Measurements from ENCODE around the gene ZNF692.
"Not testable (repeated sequence)": the region's sequence is repeated elsewhere in the genome, so short reads cannot be mapped to it uniquely, and the experiment has no call there.

Gene ZNF692

GRCh38 chr1:248858891-248859889, at the start of gene ZNF692:
TSS of gene ZNF692 (minus strand) at chr1:248859085. CDS start at chr1:248858309, 776 bp downstream.
- peak; percentile 98 for DNase-seq

- DNase-seq = no peak
These were observed 48.1 kb upstream of the ZNF692 start for GRCh38 chr1:248906753-248907661.

GRCh38 chr1:248906009-248906752, 47.3 kb upstream of the ZNF692 start, which contains the start of gene PGBD2:
TSS of gene PGBD2 (plus strand) at chr1:248906235. CDS start at chr1:248913863, 7,628 bp downstream.
- DNase-seq = peak; percentile 97

GRCh38 chr1:248905662-248906008, 46.8 kb upstream of the ZNF692 start:
- no peak for DNase-seq

- no peak for DNase-seq
These were observed 45.7 kb upstream of the ZNF692 start for GRCh38 chr1:248904437-248905216.

- DNase-seq = no peak
These were observed 42.7 kb upstream of the ZNF692 start for GRCh38 chr1:248901578-248901977.

- no peak for DNase-seq
These were observed 41.8 kb upstream of the ZNF692 start for GRCh38 chr1:248900637-248901036.

GRCh38 chr1:248897412-248898337, 38.8 kb upstream of the ZNF692 start:
- DNase-seq = no peak

- DNase-seq = no peak
These were observed 36.0 kb upstream of the ZNF692 start for GRCh38 chr1:248894837-248895236.

- no peak for DNase-seq
These were observed 33.7 kb upstream of the ZNF692 start for GRCh38 chr1:248892590-248892989.

- no peak for DNase-seq
These were observed 32.9 kb upstream of the ZNF692 start for GRCh38 chr1:248891758-248892157.

GRCh38 chr1:248890549-248891498, 31.9 kb upstream of the ZNF692 start:
- no peak for DNase-seq

- not testable (repeated sequence) for DNase-seq
These were observed 31.0 kb upstream of the ZNF692 start for GRCh38 chr1:248889914-248890243.

GRCh38 chr1:248886237-248886895, 27.5 kb upstream of the ZNF692 start:
- DNase-seq = peak; percentile 61

- DNase-seq = no peak
These were observed 26.8 kb upstream of the ZNF692 start for GRCh38 chr1:248885646-248886045.

- DNase-seq = no peak
These were observed 25.9 kb upstream of the ZNF692 start for GRCh38 chr1:248884632-248885295.

GRCh38 chr1:248882427-248882826, 23.5 kb upstream of the ZNF692 start:
- not testable (repeated sequence) for DNase-seq

- DNase-seq = no peak
These were observed 22.4 kb upstream of the ZNF692 start for GRCh38 chr1:248881261-248881660.
